ENCODE data around the gene NEDD4L.
A peak's percentile ranks its signal among the peaks of the same experiment; 100 is the strongest.

Gene NEDD4L

GRCh38 chr18:58320907-58321561 lies 277.0 kb downstream of the NEDD4L start:
- Mint-ChIP-seq H3K4me1 (peaks cover 15 to 21% of the 10 kb centered on the region in 2 donors), H3K27ac (no peak overlapping the region)

DNA sequence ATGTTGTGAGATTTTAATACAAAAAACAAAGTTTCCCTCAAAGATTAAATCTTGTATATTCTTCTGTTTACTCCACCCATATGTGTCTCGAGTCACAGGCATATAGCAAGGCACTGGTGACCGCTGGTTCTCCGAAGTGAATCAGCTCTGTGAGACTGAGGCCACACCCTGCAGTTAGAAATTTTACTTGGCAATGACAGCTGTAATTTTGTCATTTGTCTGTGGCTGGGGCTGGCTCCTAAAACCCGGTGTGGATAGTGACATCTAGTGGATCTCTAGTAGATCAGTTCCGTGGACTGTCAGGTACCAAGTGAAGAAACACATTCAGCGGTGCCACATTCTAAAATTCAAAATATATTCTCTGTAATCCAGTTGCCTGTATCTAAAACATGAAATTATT lies 278.0 kb downstream of the NEDD4L start:
- Mint-ChIP-seq H3K27ac (no peak overlapping the region), H3K4me1 (peaks cover 9 to 12% of the 10 kb centered on the region in 2 donors), H3K27me3 (no peaks in the 10 kb centered on the region), H3K36me3 (peaks cover 0 to 3% of the 10 kb centered on the region in 2 donors), H3K9me3 (no peaks in the 10 kb centered on the region), H3K4me3 (no peak overlapping the region)
- ATAC-seq (replicated peaks), result peak; percentile 77 to 90
- DNase-seq, result no peak

More at GRCh38 chr18:58320907-58321561, 277.0 kb downstream of the NEDD4L start:
- Mint-ChIP-seq H3K36me3 (peaks cover 0 to 3% of the 10 kb centered on the region in 2 donors), H3K27me3 (no peaks in the 10 kb centered on the region), H3K4me3 (no peak overlapping the region), H3K9me3 (no peaks in the 10 kb centered on the region)
- DNase-seq (no peak), ATAC-seq (replicated peaks) (no peak)

DNA sequence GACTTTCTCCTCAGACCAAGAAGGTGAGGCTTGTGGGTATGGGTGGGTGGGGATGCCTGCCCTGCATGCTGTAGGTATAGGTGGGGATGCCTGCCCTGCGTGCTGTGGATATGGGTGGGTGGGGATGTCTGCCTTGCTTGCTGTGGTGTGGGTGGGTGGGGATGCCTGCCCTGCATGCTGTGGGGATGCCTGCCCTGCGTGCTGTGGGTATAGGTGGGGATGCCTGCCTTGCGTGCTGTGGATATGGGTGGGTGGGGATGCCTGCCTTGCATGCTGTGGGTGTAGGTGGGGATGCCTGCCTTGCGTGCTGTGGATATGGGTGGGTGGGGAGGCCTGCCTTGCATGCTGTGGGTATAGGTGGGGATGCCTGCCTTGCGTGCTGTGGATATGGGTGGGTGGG lies 278.4 kb downstream of the NEDD4L start:
- H3K36me3 Mint-ChIP-seq, result peaks cover 2 to 5% of the 10 kb centered on the region in 2 donors
- H3K4me3 Mint-ChIP-seq, result no peak overlapping the region
- H3K27me3 Mint-ChIP-seq, result no peaks in the 10 kb centered on the region
- no peaks in the 10 kb centered on the region for H3K9me3 Mint-ChIP-seq
- no peak overlapping the region for H3K27ac Mint-ChIP-seq
- DNase-seq (no peak), ATAC-seq (replicated peaks) (no peak)
- peaks cover 4 to 7% of the 10 kb centered on the region in 2 donors for H3K4me1 Mint-ChIP-seq

DNA sequence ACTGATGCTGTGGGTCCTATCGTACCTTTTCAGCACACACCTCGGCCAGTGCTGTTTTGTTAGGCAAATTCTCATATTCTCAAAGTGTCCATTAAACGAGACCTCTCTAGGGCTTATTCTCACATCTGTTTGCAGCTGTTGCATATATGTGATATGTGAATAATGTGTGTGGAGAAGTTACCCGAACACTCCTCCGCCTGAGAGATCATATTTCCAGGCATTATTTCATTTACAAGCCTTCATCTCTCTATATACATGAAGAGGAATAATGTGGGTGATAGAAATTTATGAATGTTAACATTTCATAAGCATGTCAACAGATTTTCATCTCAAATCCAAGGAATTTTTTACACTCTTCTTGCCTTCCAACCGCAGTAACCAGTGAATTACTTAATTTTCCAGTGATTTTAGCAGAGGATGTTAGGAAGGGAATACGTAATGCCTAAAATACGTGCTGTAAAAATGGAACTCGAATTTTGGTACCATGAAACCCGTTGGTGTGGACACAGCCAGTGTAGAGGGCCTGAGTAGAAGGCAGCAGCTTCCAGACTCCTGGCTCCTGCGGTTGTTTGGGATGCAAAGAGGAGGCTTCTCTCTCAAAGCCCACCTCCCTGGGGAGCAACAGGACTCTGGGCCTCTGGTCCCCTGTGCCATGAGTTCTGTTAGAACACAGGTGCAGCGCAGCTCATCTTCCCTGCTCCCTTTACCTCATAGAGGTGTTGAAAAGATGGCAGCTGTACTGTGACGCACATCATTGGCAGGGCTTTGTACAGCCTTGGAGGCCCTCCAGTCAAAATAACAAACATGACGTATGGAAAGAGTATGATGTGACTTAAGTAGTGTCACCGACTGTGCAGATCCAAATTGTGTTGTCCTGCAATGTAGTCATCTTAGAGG lies 280.1 kb downstream of the NEDD4L start:
- Mint-ChIP-seq H3K36me3 (peaks cover 2 to 7% of the 10 kb centered on the region in 2 donors), H3K27me3 (no peaks in the 10 kb centered on the region), H3K4me3 (no peak overlapping the region), H3K27ac (no peak overlapping the region), H3K9me3 (no peaks in the 10 kb centered on the region), H3K4me1 (peaks cover 0 to 1% of the 10 kb centered on the region in 2 donors)
- DNase-seq (no peak), ATAC-seq (replicated peaks) (no peak)

- H3K9me3 Mint-ChIP-seq, result no peaks in the 10 kb centered on the region
- H3K36me3 Mint-ChIP-seq, result peaks cover 2 to 7% of the 10 kb centered on the region in 2 donors
- ATAC-seq (replicated peaks) (no peak), DNase-seq (no peak)
- no peaks in the 10 kb centered on the region for H3K27me3 Mint-ChIP-seq
- H3K27ac Mint-ChIP-seq, result no peak overlapping the region
- H3K4me3 Mint-ChIP-seq, result no peak overlapping the region
- peaks cover 0 to 1% of the 10 kb centered on the region in 2 donors for H3K4me1 Mint-ChIP-seq
Measured at GRCh38 chr18:58324824-58325480, 280.9 kb downstream of the NEDD4L start.

DNA sequence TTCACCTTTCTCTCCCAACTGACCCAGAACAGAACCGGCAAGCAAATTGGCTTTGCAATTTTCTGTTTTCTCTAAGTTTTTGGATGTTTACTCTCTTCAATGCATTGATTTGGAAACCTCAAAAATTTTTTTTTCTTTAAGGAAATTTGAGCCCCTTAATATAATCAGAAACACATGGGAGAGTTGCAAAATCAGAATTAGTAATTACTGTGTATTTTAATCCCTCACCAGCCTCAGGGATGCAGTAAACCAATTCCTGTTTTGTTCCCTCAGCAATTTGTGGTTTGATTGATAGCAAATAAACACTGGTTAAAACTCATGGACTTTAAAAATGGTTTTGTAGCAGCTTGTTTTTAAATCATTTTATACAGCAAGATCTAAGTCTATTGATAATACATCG lies 281.5 kb downstream of the NEDD4L start:
- Mint-ChIP-seq H3K27ac (no peak overlapping the region), H3K4me3 (no peak overlapping the region), H3K36me3 (peaks cover 2 to 8% of the 10 kb centered on the region in 2 donors), H3K27me3 (no peaks in the 10 kb centered on the region), H3K4me1 (peaks cover 0 to 1% of the 10 kb centered on the region in 2 donors), H3K9me3 (no peaks in the 10 kb centered on the region)
- DNase-seq, result no peak
- no peak for ATAC-seq (replicated peaks)

- no peaks in the 10 kb centered on the region for H3K4me1 Mint-ChIP-seq
- no peak for ATAC-seq (replicated peaks)
- no peaks in the 10 kb centered on the region for H3K27me3 Mint-ChIP-seq
- DNase-seq, result no peak
- H3K4me3 Mint-ChIP-seq, result no peak overlapping the region
- H3K27ac Mint-ChIP-seq, result no peak overlapping the region
- peaks cover 9 to 16% of the 10 kb centered on the region in 2 donors for H3K36me3 Mint-ChIP-seq
- H3K9me3 Mint-ChIP-seq, result no peaks in the 10 kb centered on the region
Measured at GRCh38 chr18:58334061-58334460, 290.0 kb downstream of the NEDD4L start.

- Mint-ChIP-seq H3K9me3 (no peaks in the 10 kb centered on the region), H3K4me3 (no peak overlapping the region), H3K27ac (no peak overlapping the region), H3K4me1 (no peaks in the 10 kb centered on the region), H3K36me3 (peaks cover 9 to 16% of the 10 kb centered on the region in 2 donors), H3K27me3 (no peaks in the 10 kb centered on the region)
- DNase-seq, result no peak
- no peak for ATAC-seq (replicated peaks)
Measured at GRCh38 chr18:58335223-58335622, 291.2 kb downstream of the NEDD4L start.

DNA sequence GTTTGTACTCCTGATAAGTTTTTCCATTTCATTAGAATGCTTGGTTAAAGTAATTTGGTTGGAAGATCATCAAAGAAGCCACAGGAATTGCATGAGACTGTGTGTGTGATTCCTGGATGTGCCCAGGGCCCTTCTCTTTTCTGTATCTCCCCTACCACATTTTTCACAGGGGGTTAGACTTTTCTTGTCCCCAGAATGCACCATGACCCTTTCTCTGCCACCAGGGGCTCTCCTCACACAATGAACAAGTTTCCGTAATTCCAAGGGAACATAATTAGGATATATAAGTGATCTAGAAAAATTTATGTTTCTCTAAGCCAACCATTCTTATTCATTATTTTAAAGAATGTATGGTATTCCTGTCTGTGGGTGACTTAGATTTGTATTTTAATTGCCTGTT lies 291.8 kb downstream of the NEDD4L start:
- Mint-ChIP-seq H3K27me3 (no peaks in the 10 kb centered on the region), H3K4me1 (no peaks in the 10 kb centered on the region), H3K4me3 (no peak overlapping the region), H3K36me3 (peaks cover 9 to 12% of the 10 kb centered on the region in 2 donors), H3K27ac (no peak overlapping the region), H3K9me3 (no peaks in the 10 kb centered on the region)
- DNase-seq, result no peak
- ATAC-seq (replicated peaks), result no peak

DNA sequence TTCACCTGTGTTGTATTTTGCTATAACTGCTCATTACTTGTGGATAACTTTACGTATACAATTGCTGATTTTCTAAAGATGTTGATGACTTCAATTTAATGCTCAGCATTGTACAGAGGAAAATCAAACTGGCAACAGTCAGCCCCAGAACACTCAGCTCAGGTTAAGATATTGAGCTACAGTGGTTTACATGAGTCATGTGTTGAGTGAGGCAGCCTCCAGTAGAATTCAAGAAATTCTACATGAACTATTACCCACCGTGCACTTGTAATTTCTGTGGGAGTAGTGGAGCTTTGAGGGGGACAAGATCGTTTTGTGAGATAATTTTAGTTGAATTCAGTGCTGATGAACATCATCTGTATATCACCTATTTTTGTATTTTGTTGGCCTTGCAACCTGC lies 292.6 kb downstream of the NEDD4L start:
- no peaks in the 10 kb centered on the region for H3K9me3 Mint-ChIP-seq
- DNase-seq, result no peak
- H3K4me1 Mint-ChIP-seq, result no peaks in the 10 kb centered on the region
- H3K4me3 Mint-ChIP-seq, result no peak overlapping the region
- no peak overlapping the region for H3K27ac Mint-ChIP-seq
- H3K36me3 Mint-ChIP-seq, result peaks cover 9 to 14% of the 10 kb centered on the region in 2 donors
- no peak for ATAC-seq (replicated peaks)
- no peaks in the 10 kb centered on the region for H3K27me3 Mint-ChIP-seq

GRCh38 chr18:58337285-58337684 lies 293.3 kb downstream of the NEDD4L start:
- Mint-ChIP-seq H3K36me3 (peaks cover 12 to 19% of the 10 kb centered on the region in 2 donors), H3K27ac (no peak overlapping the region), H3K27me3 (no peaks in the 10 kb centered on the region), H3K4me1 (no peaks in the 10 kb centered on the region), H3K4me3 (no peak overlapping the region), H3K9me3 (no peaks in the 10 kb centered on the region)
- ATAC-seq (replicated peaks), result no peak
- no peak for DNase-seq

GRCh38 chr18:58337686-58338085 lies 293.7 kb downstream of the NEDD4L start:
- H3K36me3 Mint-ChIP-seq, result peaks cover 12 to 19% of the 10 kb centered on the region in 2 donors
- DNase-seq (no peak), ATAC-seq (replicated peaks) (no peak)
- no peak overlapping the region for H3K27ac Mint-ChIP-seq
- no peaks in the 10 kb centered on the region for H3K27me3 Mint-ChIP-seq
- H3K4me1 Mint-ChIP-seq, result no peaks in the 10 kb centered on the region
- no peaks in the 10 kb centered on the region for H3K9me3 Mint-ChIP-seq
- H3K4me3 Mint-ChIP-seq, result no peak overlapping the region

DNA sequence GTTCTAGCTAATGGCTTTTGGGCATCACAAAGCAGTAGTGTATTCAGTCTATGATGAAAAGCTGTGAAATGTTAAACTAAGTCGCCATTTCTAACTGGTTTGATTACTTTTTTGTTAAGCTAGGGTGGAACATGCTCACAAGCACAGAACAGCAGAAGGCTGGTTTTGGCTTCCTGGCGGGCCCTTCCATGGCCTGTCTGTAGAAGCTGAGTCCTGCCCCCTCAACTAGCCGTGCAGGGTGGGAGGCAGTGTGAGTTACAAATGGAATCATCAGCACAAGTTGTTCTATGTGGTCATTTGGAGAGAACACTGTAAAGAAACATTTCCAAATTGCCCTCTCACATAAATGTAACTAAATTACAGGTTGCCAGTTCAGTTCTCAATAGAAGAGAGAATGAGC lies 294.1 kb downstream of the NEDD4L start:
- Mint-ChIP-seq H3K27me3 (no peaks in the 10 kb centered on the region), H3K27ac (no peak overlapping the region), H3K4me1 (no peaks in the 10 kb centered on the region), H3K9me3 (no peaks in the 10 kb centered on the region), H3K36me3 (peaks cover 13 to 19% of the 10 kb centered on the region in 2 donors), H3K4me3 (no peak overlapping the region)
- ATAC-seq (replicated peaks) (no peak), DNase-seq (no peak)

DNA sequence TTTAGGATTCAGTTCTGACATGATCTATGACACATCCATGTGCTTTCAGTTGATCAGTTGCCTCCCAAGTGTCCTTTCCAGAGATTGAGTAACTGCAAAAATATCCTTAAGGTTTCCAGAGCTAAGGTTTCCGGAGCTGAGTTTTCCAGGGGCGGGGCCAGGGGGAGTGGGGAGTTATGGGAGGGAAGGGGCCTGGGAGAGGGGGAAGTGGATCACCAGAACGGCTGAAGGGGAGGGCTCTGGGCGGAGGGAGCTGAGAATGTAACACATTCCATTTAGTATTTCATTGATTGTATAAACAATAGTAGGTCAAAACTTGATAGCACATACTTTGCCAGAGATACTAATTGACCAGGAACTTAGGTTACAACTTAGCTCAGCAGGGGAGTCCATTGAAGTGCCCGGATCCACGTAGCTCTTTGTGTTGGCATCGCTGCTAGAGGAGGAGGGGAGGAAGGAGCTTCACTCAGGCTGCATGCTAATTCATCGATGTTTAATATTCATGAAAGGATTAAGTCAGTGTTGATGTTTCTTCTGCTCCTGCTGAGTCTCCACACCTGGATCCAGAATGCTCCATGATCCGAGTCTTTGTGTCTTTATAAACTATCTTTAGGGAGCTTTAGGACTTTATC lies 295.1 kb downstream of the NEDD4L start:
- DNase-seq (no peak), ATAC-seq (replicated peaks) (no peak)
- no peaks in the 10 kb centered on the region for H3K9me3 Mint-ChIP-seq
- H3K4me1 Mint-ChIP-seq, result no peaks in the 10 kb centered on the region
- no peaks in the 10 kb centered on the region for H3K27me3 Mint-ChIP-seq
- H3K27ac Mint-ChIP-seq, result no peak overlapping the region
- no peak overlapping the region for H3K4me3 Mint-ChIP-seq
- H3K36me3 Mint-ChIP-seq, result peaks cover 12 to 14% of the 10 kb centered on the region in 2 donors

Data from stimulated activated naive B cell treated with anti-CD40 and anti-IgM and Interleukin-4, amounts not matched to agents 10 μg/mL and 1 μg/mL and 100 μg/mL, for 72 hours (primary cell).